ENCODE results near the gene FBXL16. TPM values are rescaled to one million over a fixed set of nuclear protein-coding genes. Genes with fewer than 3 reads are reported as not detected.

FBXL16 gene
- total and polyA plus RNA-seq, 9 of the 15 experiments (the other 6 are each of a cell fraction or from before 2014, with no cell fraction given), result 0.21 to 8.2 (median 1.7) TPM

GRCh38 chr16:695355-696089, 10.1 kb downstream of the FBXL16 start (continued):
- 0 out of 2 replicates have a peak, but pooled peaks have one; percentile 17 for TF ChIP-seq NFIC (IDR thresholded peaks at IDR 0.05)
- TF ChIP-seq, protein P1, sequence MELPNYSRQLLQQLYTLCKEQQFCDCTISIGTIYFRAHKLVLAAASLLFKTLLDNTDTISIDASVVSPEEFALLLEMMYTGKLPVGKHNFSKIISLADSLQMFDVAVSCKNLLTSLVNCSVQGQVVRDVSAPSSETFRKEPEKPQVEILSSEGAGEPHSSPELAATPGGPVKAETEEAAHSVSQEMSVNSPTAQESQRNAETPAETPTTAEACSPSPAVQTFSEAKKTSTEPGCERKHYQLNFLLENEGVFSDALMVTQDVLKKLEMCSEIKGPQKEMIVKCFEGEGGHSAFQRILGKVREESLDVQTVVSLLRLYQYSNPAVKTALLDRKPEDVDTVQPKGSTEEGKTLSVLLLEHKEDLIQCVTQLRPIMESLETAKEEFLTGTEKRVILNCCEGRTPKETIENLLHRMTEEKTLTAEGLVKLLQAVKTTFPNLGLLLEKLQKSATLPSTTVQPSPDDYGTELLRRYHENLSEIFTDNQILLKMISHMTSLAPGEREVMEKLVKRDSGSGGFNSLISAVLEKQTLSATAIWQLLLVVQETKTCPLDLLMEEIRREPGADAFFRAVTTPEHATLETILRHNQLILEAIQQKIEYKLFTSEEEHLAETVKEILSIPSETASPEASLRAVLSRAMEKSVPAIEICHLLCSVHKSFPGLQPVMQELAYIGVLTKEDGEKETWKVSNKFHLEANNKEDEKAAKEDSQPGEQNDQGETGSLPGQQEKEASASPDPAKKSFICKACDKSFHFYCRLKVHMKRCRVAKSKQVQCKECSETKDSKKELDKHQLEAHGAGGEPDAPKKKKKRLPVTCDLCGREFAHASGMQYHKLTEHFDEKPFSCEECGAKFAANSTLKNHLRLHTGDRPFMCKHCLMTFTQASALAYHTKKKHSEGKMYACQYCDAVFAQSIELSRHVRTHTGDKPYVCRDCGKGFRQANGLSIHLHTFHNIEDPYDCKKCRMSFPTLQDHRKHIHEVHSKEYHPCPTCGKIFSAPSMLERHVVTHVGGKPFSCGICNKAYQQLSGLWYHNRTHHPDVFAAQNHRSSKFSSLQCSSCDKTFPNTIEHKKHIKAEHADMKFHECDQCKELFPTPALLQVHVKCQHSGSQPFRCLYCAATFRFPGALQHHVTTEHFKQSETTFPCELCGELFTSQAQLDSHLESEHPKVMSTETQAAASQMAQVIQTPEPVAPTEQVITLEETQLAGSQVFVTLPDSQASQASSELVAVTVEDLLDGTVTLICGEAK (IDR thresholded peaks at IDR 0.05), result 0 out of 2 replicates have a peak, but pooled peaks have one; percentile 42
- TF ChIP-seq, protein P1 (CRISPR knock-in tag; IDR thresholded peaks at IDR 0.05), result peak; percentile 68
- TF ChIP-seq POLR2A (conservative IDR thresholded peaks at IDR 0.05), result 0 out of 2 replicates have a peak, but pooled peaks have one; percentile 36
- TF ChIP-seq CHCHD3 (CRISPR knock-in tag; IDR thresholded peaks at IDR 0.05), result no peak
- TF ChIP-seq, protein P2, sequence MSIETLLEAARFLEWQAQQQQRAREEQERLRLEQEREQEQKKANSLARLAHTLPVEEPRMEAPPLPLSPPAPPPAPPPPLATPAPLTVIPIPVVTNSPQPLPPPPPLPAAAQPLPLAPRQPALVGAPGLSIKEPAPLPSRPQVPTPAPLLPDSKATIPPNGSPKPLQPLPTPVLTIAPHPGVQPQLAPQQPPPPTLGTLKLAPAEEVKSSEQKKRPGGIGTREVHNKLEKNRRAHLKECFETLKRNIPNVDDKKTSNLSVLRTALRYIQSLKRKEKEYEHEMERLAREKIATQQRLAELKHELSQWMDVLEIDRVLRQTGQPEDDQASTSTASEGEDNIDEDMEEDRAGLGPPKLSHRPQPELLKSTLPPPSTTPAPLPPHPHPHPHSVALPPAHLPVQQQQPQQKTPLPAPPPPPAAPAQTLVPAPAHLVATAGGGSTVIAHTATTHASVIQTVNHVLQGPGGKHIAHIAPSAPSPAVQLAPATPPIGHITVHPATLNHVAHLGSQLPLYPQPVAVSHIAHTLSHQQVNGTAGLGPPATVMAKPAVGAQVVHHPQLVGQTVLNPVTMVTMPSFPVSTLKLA (conservative IDR thresholded peaks at IDR 0.05), result peak; percentile 33 to 64; a peak in 3 of 4 replicates
- TF ChIP-seq CBX8 (IDR thresholded peaks at IDR 0.05; ENCODE audit: borderline replicate concordance, extremely low read depth, low read depth, low read length, poor library complexity, severe bottlenecking), result no peak
- TF ChIP-seq ZFP91 (CRISPR knock-in tag; IDR thresholded peaks at IDR 0.05), result peak; percentile 61; the same call in 1 of the 2 replicates
- no peak for TF ChIP-seq MCM3 (IDR thresholded peaks at IDR 0.05)
- TF ChIP-seq ZNF232 (CRISPR knock-in tag; IDR thresholded peaks at IDR 0.05), result peak; percentile 92
- TF ChIP-seq NFYB (IDR thresholded peaks at IDR 0.05; ENCODE audit: extremely low read depth, insufficient read length), result no peak
- peak; percentile 90; the same call in 1 of the 2 replicates for TF ChIP-seq CBFB (CRISPR knock-in tag; IDR thresholded peaks at IDR 0.05)

Data from K562 (cell line).